IMR-90 (cell line): ENCODE results near the gene AATF. TPM values are rescaled to one million over a fixed set of nuclear protein-coding genes. Genes with fewer than 3 reads are reported as not detected.

Experiments used
- ATAC-seq: fragments of 200-7000 bp; cut with Tn5 transposase; 2 replicates; pipeline ENCODE4 v1.9.1; 2020; ENCODE audit warnings: low read depth, mild to moderate bottlenecking, moderate library complexity
- BruUV-seq: library from RNA; stranded (reverse); fragments of 400-500 nt; replicated peaks from 2 replicates; lab custom pipeline; 2021; lab: Mats Ljungman, UMichigan
- CTCF ChIA-PET: fragments of 300-600 bp; formaldehyde crosslinking; extraction: SDS; loops from one replicate; lab custom pipeline; 2021; ENCODE audit warnings: antibody characterized with exemption; lab: Yijun Ruan, JAX
- POLR2A ChIA-PET: fragments of 300-600 bp; sonication (Branson Sonifier 250); formaldehyde crosslinking; loops from one replicate; lab custom pipeline; 2022; ENCODE audit warnings: antibody characterized with exemption; ENCODE audit not compliant: unreplicated experiment; lab: Charles Lee
- DNase-seq: peaks from one replicate; pipeline ENCODE4 v3.0.0; 2013
- H2AFZ ChIP-seq: replicated peaks from 2 replicates; pipeline ENCODE3; 2013; ENCODE audit warnings: low read length, mild to moderate bottlenecking; ENCODE audit not compliant: poor library complexity
- H2AK5ac ChIP-seq: 2 replicates; pipeline ENCODE4 v1.6.1; 2013; ENCODE audit warnings: low read depth, low read length, inconsistent platforms
- H2AK9ac ChIP-seq: replicated peaks from 2 replicates; pipeline ENCODE3; 2013; ENCODE audit warnings: mild to moderate bottlenecking, low read depth, low read length, moderate library complexity; ENCODE audit not compliant: poor library complexity
- H2BK120ac ChIP-seq: 2 replicates; pipeline ENCODE4 v1.6.1; 2013; ENCODE audit warnings: low read depth, low read length, inconsistent platforms
- H2BK15ac ChIP-seq: 3 replicates; pipeline ENCODE4 v1.6.1; 2013; ENCODE audit warnings: low read depth, low read length, inconsistent platforms
- H2BK20ac ChIP-seq: 2 replicates; pipeline ENCODE4 v1.6.1; 2013; ENCODE audit warnings: low read depth, mild to moderate bottlenecking, inconsistent platforms, low read length, moderate library complexity
- H2BK5ac ChIP-seq: 2 replicates; pipeline ENCODE4 v1.6.1; 2013; ENCODE audit warnings: mild to moderate bottlenecking, low read depth, low read length, inconsistent platforms; ENCODE audit not compliant: poor library complexity, severe bottlenecking
- H3K14ac ChIP-seq: replicated peaks from 2 replicates; pipeline ENCODE4 v1.6.1; 2013; ENCODE audit warnings: low read depth, low read length, inconsistent platforms
- H3K18ac ChIP-seq: 2 replicates; pipeline ENCODE4 v1.6.1; 2013; ENCODE audit warnings: low read depth, low read length, control low read depth
- H3K23ac ChIP-seq: 2 replicates; pipeline ENCODE4 v1.6.1; 2013; ENCODE audit warnings: low read depth, low read length, inconsistent platforms
- H3K27ac ChIP-seq: 2 replicates; pipeline ENCODE4 v1.5.1; 2013; ENCODE audit warnings: mild to moderate bottlenecking, control low read depth, low read length; ENCODE audit not compliant: insufficient read depth
- H3K27me3 ChIP-seq: 2 replicates; pipeline ENCODE4 v1.6.1; 2013; ENCODE audit warnings: low read length; ENCODE audit not compliant: control insufficient read depth, insufficient read depth
- H3K36me3 ChIP-seq: 2 replicates; pipeline ENCODE4 v1.6.1; 2013; ENCODE audit warnings: low read length, mixed read lengths; ENCODE audit not compliant: control insufficient read depth, insufficient read depth
- H3K4ac ChIP-seq: 2 replicates; pipeline ENCODE4 v1.6.1; 2013; ENCODE audit warnings: low read depth, low read length, inconsistent platforms
- H3K4me1 ChIP-seq: 2 replicates; pipeline ENCODE4 v1.6.1; 2013; ENCODE audit warnings: low read length, mixed read lengths; ENCODE audit not compliant: control insufficient read depth, insufficient read depth
- H3K4me2 ChIP-seq: 2 replicates; pipeline ENCODE4 v1.6.1; 2013; ENCODE audit warnings: low read depth, mild to moderate bottlenecking, control low read depth, low read length, moderate library complexity
- H3K4me3 ChIP-seq: 2 replicates; pipeline ENCODE4 v1.5.1; 2013; ENCODE audit warnings: low read depth, mild to moderate bottlenecking, control low read depth, low read length, moderate library complexity; ENCODE audit not compliant: insufficient read depth
- H3K56ac ChIP-seq: 2 replicates; pipeline ENCODE4 v1.6.1; 2013; ENCODE audit warnings: low read length, inconsistent platforms; ENCODE audit not compliant: insufficient read depth; ENCODE audit errors: extremely low read depth
- H3K79me1 ChIP-seq, 2 experiments: 2 replicates each; pipeline ENCODE4 v1.6.1; 2013; ENCODE audit warnings: low read length in 2 of 2, inconsistent platforms in 1 of 2, low read depth in 1 of 2
- H3K9ac ChIP-seq: 2 replicates; pipeline ENCODE4 v1.6.1; 2013; ENCODE audit warnings: low read depth, low read length, control low read depth
- H3K9me1 ChIP-seq: 2 replicates; pipeline ENCODE4 v1.6.1; 2013; ENCODE audit warnings: low read length, inconsistent platforms; ENCODE audit not compliant: insufficient read depth
- H3K9me3 ChIP-seq: 2 replicates; pipeline ENCODE4 v1.6.1; 2013; ENCODE audit warnings: low read length; ENCODE audit not compliant: control insufficient read depth, insufficient read depth
- H4K20me1 ChIP-seq: 2 replicates; pipeline ENCODE4 v1.6.1; 2013; ENCODE audit warnings: low read length, inconsistent platforms; ENCODE audit not compliant: insufficient read depth
- H4K5ac ChIP-seq: 2 replicates; pipeline ENCODE4 v1.6.1; 2013; ENCODE audit warnings: mild to moderate bottlenecking, low read depth, low read length, control low read depth
- H4K8ac ChIP-seq, 2 experiments: 2 replicates each; pipeline ENCODE4 v1.6.1; 2013; ENCODE audit warnings: low read depth in 2 of 2, low read length in 2 of 2, control low read depth in 1 of 2, inconsistent platforms in 1 of 2
- H4K91ac ChIP-seq: 2 replicates; pipeline ENCODE4 v1.6.1; 2013; ENCODE audit warnings: low read depth, low read length, inconsistent platforms; ENCODE audit not compliant: insufficient read depth
- BHLHE40 ChIP-seq: fragments of 150-350 bp; IDR thresholded peaks from 2 replicates; pipeline ENCODE4 v1.6.1; 2016; ENCODE audit warnings: mild to moderate bottlenecking, low read depth, low read length
- CEBPB ChIP-seq: IDR thresholded peaks from 2 replicates; pipeline ENCODE4 v1.6.1; 2012; ENCODE audit warnings: low read depth, low read length, improper control_type of control experiment
- CHD1 ChIP-seq: IDR thresholded peaks from 2 replicates; pipeline ENCODE4 v1.6.1; 2012; ENCODE audit warnings: low read depth, low read length, improper control_type of control experiment
- FOS ChIP-seq: fragments of 150-350 bp; IDR thresholded peaks from 2 replicates; pipeline ENCODE4 v1.6.1; 2016; ENCODE audit warnings: low read depth, low read length
- MAZ ChIP-seq: IDR thresholded peaks from 2 replicates; pipeline ENCODE4 v1.6.1; 2012; ENCODE audit warnings: low read depth, mild to moderate bottlenecking, low read length, improper control_type of control experiment, moderate library complexity, borderline replicate concordance
- NFE2L2 ChIP-seq: fragments of 150-350 bp; IDR thresholded peaks from 2 replicates; pipeline ENCODE4 v1.6.1; 2016; ENCODE audit warnings: low read depth, mild to moderate bottlenecking, low read length
- RAD21 ChIP-seq: IDR thresholded peaks from 2 replicates; pipeline ENCODE4 v1.6.1; 2012; ENCODE audit warnings: low read length, improper control_type of control experiment
- RCOR1 ChIP-seq: IDR thresholded peaks from 2 replicates; pipeline ENCODE4 v1.6.1; 2012; ENCODE audit warnings: mild to moderate bottlenecking, low read length, improper control_type of control experiment; ENCODE audit not compliant: insufficient replicate concordance
- RFX5 ChIP-seq: IDR thresholded peaks from 2 replicates; pipeline ENCODE4 v1.8.0; 2012; ENCODE audit warnings: low read depth, mild to moderate bottlenecking, low read length, moderate library complexity
- SMC3 ChIP-seq: fragments of 150-350 bp; IDR thresholded peaks from 2 replicates; pipeline ENCODE4 v1.6.1; 2016; ENCODE audit warnings: low read depth, mild to moderate bottlenecking, antibody characterized with exemption, low read length, moderate library complexity
- WGBS, 2 experiments: methylation state at CpG; one replicate each; pipeline versions ENCODE4 v1.1.5 to v1.1.7; 2013; ENCODE audit warnings: missing lambda C conversion rate in 2 of 2; ENCODE audit not compliant: insufficient read length in 1 of 2; ENCODE audit errors: extremely low coverage in 2 of 2; 5-methylcytosine and 5-hydroxymethylcytosine counted together
- dilution Hi-C: fragments of 300-500 bp; cut with HindIII; formaldehyde crosslinking; loops from one replicate; pipeline ENCODE4 v1.14.3; 2018; ENCODE audit warnings: low sequenced_read_pairs; ENCODE audit not compliant: unreplicated experiment
- in situ Hi-C: fragments of 300-500 bp; cut with MboI; formaldehyde crosslinking; loops from 3 replicates; pipeline ENCODE4 v1.14.3; 2019; ENCODE audit warnings: low sequenced_read_pairs, inconsistent platforms, mixed read lengths
- intact Hi-C: fragments of 100-400 bp; cut with micrococcal nuclease; formaldehyde crosslinking; loops from 2 replicates; pipeline ENCODE4 v1.10.0; 2022
- polyA plus RNA-seq, 3 experiments: library from polyadenylated mRNA; depleted of rRNA; stranded (reverse); fragments of >200 nt; gene quantifications; 2 replicates each; pipeline ENCODE4 v1.2.3, GENCODE V29; 2012; ENCODE audit warnings: low replicate concordance in 1 of 3
- total RNA-seq: library from RNA; depleted of rRNA; stranded (reverse); fragments of >200 nt; gene quantifications from 2 replicates; pipeline ENCODE4 v1.2.3, GENCODE V29; 2012
- TF ChIP-seq, protein P1 (sequence below): conservative IDR thresholded peaks from 2 replicates; pipeline ENCODE4 v1.5.1; 2012; ENCODE audit warnings: mild to moderate bottlenecking, low read depth, low read length, improper control_type of control experiment
- TF ChIP-seq, protein P2 (sequence below): fragments of 150-350 bp; IDR thresholded peaks from 2 replicates; pipeline ENCODE4 v1.6.1; 2017; ENCODE audit warnings: mild to moderate bottlenecking, antibody characterized with exemption, low read length, low read depth
- TF ChIP-seq, protein P3 (sequence below): fragments of 150-350 bp; IDR thresholded peaks from 2 replicates; pipeline ENCODE4 v1.6.1; 2016; ENCODE audit warnings: low read depth, mild to moderate bottlenecking, low read length, moderate library complexity, borderline replicate concordance

The AATF gene
- total and polyA plus RNA-seq, 2 of the 4 experiments (the other 2 are of a cell fraction), result 21.0 to 34.8 TPM

DNA sequence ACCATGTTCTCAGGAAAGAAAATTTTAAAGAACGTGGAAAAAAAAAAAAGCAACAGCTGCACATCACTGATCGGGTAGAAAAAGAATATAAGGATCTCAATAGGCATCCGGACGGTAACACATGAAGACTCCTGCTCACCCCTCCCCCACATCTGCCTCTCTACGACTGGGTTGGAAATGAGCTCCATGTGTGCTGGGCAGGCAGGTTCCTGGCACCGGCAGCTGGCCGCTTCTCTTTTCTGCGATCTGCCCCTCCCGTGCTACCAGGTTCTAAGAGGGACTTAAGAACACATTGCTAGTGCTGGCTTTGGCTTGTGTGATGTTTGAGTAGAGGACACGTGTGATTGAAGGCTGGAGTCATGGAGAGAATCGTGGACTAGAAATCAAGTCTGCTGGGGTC is 115.5 kb downstream of the AATF start:
- H3K4me2 ChIP-seq, result no peak overlapping the region
- H3K9ac ChIP-seq, result no peak overlapping the region
- H2BK20ac ChIP-seq, result no peak overlapping the region
- H3K23ac ChIP-seq, result no peak overlapping the region
- dilution Hi-C loops (loop anchor here (25.0 kb wide), 1 partner anchor 427 kb away; no protein-coding TSS in a partner anchor), in situ Hi-C loops (no loop called here), intact Hi-C loops (no loop called here)
- no TSS peak for BruUV-seq
- no peaks in the 10 kb centered on the region for H4K20me1 ChIP-seq
- H3K14ac ChIP-seq, result no peak overlapping the region
- H2AK9ac ChIP-seq, result no peak overlapping the region
- no peak overlapping the region for H4K5ac ChIP-seq
- no peak overlapping the region for H2BK5ac ChIP-seq
- H3K27me3 ChIP-seq, result peaks cover 32% of the 10 kb centered on the region
- DNase-seq, result no peak
- H2AFZ ChIP-seq, result no peak overlapping the region
- H3K4ac ChIP-seq, result no peak overlapping the region
- H4K8ac ChIP-seq, result no peak overlapping the region
- no peak overlapping the region for H4K91ac ChIP-seq
- no peak overlapping the region for H2AK5ac ChIP-seq
- H3K36me3 ChIP-seq, result no peaks in the 10 kb centered on the region
- H2BK15ac ChIP-seq, result no peak overlapping the region
- ChIA-PET CTCF (no interaction called here), POLR2A (no interaction called here)
- H3K9me1 ChIP-seq, result no peaks in the 10 kb centered on the region; the same call in 1 of the 2 replicates
- peaks cover 6% of the 10 kb centered on the region for H3K4me1 ChIP-seq
- WGBS, 2 experiments, result 54% methylated on average over 2 of the region's 11 CpGs; no CpG with 5 or more reads in 1 of the 2 experiments
- H3K9me3 ChIP-seq, result no peaks in the 10 kb centered on the region; the same call in 1 of the 2 replicates
- no peak for ATAC-seq
- no peak overlapping the region for H3K27ac ChIP-seq
- H3K4me3 ChIP-seq, result no peak overlapping the region
- H3K18ac ChIP-seq, result no peak overlapping the region
- H3K79me1 ChIP-seq, result no peaks in the 10 kb centered on the region
- TF ChIP-seq RCOR1 (no peak), FOS (no peak), RAD21 (no peak), NFE2L2 (no peak), CEBPB (no peak), RFX5 (no peak), MAZ (no peak), BHLHE40 (no peak), SMC3 (no peak), CHD1 (no peak)
- TF ChIP-seq, protein P1, sequence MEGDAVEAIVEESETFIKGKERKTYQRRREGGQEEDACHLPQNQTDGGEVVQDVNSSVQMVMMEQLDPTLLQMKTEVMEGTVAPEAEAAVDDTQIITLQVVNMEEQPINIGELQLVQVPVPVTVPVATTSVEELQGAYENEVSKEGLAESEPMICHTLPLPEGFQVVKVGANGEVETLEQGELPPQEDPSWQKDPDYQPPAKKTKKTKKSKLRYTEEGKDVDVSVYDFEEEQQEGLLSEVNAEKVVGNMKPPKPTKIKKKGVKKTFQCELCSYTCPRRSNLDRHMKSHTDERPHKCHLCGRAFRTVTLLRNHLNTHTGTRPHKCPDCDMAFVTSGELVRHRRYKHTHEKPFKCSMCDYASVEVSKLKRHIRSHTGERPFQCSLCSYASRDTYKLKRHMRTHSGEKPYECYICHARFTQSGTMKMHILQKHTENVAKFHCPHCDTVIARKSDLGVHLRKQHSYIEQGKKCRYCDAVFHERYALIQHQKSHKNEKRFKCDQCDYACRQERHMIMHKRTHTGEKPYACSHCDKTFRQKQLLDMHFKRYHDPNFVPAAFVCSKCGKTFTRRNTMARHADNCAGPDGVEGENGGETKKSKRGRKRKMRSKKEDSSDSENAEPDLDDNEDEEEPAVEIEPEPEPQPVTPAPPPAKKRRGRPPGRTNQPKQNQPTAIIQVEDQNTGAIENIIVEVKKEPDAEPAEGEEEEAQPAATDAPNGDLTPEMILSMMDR, result no peak
- TF ChIP-seq, protein P2, sequence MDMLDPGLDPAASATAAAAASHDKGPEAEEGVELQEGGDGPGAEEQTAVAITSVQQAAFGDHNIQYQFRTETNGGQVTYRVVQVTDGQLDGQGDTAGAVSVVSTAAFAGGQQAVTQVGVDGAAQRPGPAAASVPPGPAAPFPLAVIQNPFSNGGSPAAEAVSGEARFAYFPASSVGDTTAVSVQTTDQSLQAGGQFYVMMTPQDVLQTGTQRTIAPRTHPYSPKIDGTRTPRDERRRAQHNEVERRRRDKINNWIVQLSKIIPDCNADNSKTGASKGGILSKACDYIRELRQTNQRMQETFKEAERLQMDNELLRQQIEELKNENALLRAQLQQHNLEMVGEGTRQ, result no peak
- TF ChIP-seq, protein P3, sequence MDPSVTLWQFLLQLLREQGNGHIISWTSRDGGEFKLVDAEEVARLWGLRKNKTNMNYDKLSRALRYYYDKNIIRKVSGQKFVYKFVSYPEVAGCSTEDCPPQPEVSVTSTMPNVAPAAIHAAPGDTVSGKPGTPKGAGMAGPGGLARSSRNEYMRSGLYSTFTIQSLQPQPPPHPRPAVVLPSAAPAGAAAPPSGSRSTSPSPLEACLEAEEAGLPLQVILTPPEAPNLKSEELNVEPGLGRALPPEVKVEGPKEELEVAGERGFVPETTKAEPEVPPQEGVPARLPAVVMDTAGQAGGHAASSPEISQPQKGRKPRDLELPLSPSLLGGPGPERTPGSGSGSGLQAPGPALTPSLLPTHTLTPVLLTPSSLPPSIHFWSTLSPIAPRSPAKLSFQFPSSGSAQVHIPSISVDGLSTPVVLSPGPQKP, result no peak
- H2BK120ac ChIP-seq, result no peak overlapping the region
- H3K56ac ChIP-seq, result no peak overlapping the region
